ENCODE results near the gene FLT3LG.

GRCh38 chr19:49448432-49448786, 25.6 kb upstream of the FLT3LG start:
- TF ChIP-seq CTCF (IDR thresholded peaks at IDR 0.05): no peak
- no peak for TF ChIP-seq POLR2A (IDR thresholded peaks at IDR 0.05)
- TF ChIP-seq EP300 (IDR thresholded peaks at IDR 0.05): no peak
- no peak for TF ChIP-seq POLR2AphosphoS5 (IDR thresholded peaks at IDR 0.05)

All from sigmoid colon (tissue), 4 donors.